RWPE2 (cell line): Measurements from ENCODE around the gene SLC7A4.
A peak's percentile ranks its signal among the peaks of the same experiment; 100 is the strongest.

Experiments used
- ATAC-seq: fragments of 200-7000 bp; cut with Tn5 transposase; 3 replicates; pipeline ENCODE4 v1.9.1; 2021; ENCODE audit warnings: low read depth
- DNase-seq: peaks from one replicate; pipeline ENCODE4 v3.0.0-alpha.2; 2020; ENCODE audit warnings: low spot score
- H3K27ac ChIP-seq: fragments of 450-650 bp; 2 replicates; pipeline ENCODE4 v1.5.1; 2017; ENCODE audit warnings: mild to moderate bottlenecking; ENCODE audit not compliant: poor library complexity, severe bottlenecking
- H3K27me3 ChIP-seq: fragments of 250-450 bp; sonication (Bioruptor Pico); 2 replicates; pipeline ENCODE4 v1.5.1; 2021; ENCODE audit warnings: mild to moderate bottlenecking, moderate library complexity; ENCODE audit not compliant: insufficient read depth, poor library complexity, severe bottlenecking
- H3K36me3 ChIP-seq: fragments of 250-450 bp; sonication (Bioruptor Pico); 2 replicates; pipeline ENCODE4 v1.5.1; 2020; ENCODE audit warnings: low read depth, mild to moderate bottlenecking, moderate library complexity
- H3K4me1 ChIP-seq: fragments of 250-450 bp; sonication (Bioruptor Pico); 2 replicates; pipeline ENCODE4 v1.5.1; 2021; ENCODE audit warnings: mild to moderate bottlenecking, moderate library complexity; ENCODE audit not compliant: insufficient read depth, poor library complexity, severe bottlenecking
- H3K4me3 ChIP-seq: fragments of 250-450 bp; sonication (Bioruptor Pico); 2 replicates; pipeline ENCODE4 v1.5.1; 2021; ENCODE audit warnings: mild to moderate bottlenecking, moderate library complexity; ENCODE audit not compliant: severe bottlenecking
- H3K9me3 ChIP-seq: fragments of 250-450 bp; sonication (Bioruptor Pico); 2 replicates; pipeline ENCODE4 v1.5.1; 2021; ENCODE audit warnings: mild to moderate bottlenecking, moderate library complexity; ENCODE audit not compliant: severe bottlenecking
- CTCF ChIP-seq: fragments of 450-650 bp; IDR thresholded peaks from one replicate; pipeline ENCODE4 v1.5.1; 2017; ENCODE audit warnings: mild to moderate bottlenecking, moderate library complexity; ENCODE audit not compliant: poor library complexity, severe bottlenecking

The SLC7A4 gene

DNA sequence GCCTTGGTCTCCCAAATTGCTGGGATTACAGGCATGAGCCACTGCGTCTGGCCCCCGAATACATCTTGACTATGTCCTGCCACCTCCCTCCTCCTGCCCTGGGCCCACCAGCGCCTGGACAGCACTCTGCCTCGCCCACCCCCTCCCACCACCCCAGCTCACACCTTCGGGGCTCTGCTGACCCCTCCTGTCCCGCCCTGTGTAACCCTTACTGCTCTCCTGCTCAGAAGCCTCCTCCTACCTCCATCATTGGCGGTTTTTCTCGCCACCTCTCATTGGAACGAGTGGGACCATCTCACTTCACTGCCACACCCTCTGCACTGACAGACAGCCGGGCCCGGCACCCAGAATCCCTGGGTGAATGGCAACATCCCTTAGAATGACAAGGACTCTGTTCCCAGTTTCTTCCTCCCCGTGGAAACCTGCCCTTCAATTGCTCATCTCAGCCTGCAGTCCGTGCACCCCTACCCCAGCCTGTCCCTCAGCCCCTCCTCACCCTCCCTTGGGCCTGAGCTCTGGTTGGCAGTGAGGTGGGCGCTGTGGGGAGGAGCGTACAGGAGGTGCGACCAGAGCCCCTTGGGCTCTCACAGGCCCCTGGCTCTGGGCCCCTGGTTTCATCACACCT lies 45.6 kb upstream of the SLC7A4 start:
- no peaks in the 10 kb centered on the region for H3K9me3 ChIP-seq
- H3K4me1 ChIP-seq: no peaks in the 10 kb centered on the region
- no peak overlapping the region for H3K27ac ChIP-seq
- no peak for ATAC-seq
- H3K36me3 ChIP-seq: no peaks in the 10 kb centered on the region
- no peaks in the 10 kb centered on the region for H3K27me3 ChIP-seq
- no peak for DNase-seq
- H3K4me3 ChIP-seq: no peak overlapping the region
- TF ChIP-seq CTCF: no peak

DNA sequence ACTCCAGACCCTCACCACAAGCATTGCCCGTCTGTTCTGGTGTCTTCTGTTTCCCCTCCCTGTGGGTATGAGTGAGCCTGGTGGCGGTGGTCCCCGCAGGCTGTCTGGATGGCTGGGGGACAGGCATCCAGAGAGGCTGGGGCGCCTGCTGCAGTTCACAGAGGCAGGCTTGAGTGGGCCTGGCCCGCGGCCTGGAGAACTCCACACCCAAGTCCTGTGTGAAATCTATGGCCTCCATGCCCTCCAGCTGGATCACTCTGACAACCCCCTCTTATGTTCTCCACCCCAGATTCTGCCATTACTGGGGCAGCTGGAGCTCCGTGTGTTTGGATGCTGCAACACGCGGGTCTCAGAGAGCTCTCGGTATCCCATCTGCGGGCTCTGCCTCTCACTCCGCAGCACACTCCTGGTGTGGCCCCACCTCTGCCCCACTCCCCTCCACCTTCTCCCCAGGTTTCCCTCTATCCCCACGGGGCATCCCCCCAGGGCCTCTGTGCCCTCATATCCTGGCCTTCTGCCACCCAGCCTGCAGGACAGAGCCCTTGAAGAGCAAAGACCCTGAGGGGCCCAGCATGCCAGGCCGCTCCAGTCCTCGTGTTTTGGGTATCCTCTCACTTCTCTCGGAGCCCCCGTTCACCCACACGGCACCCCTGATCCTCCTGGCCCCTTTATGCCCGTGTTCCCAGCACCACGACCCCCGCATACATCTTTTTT lies 44.7 kb upstream of the SLC7A4 start:
- ATAC-seq: no peak
- H3K27me3 ChIP-seq: no peaks in the 10 kb centered on the region
- no peak for DNase-seq
- no peak overlapping the region for H3K27ac ChIP-seq
- no peaks in the 10 kb centered on the region for H3K4me1 ChIP-seq
- no peaks in the 10 kb centered on the region for H3K36me3 ChIP-seq
- no peaks in the 10 kb centered on the region for H3K9me3 ChIP-seq
- TF ChIP-seq CTCF: no peak
- no peak overlapping the region for H3K4me3 ChIP-seq

- ATAC-seq: no peak
- Histone ChIP-seq H3K36me3 (no peaks in the 10 kb centered on the region), H3K27me3 (no peaks in the 10 kb centered on the region), H3K9me3 (no peaks in the 10 kb centered on the region), H3K4me3 (no peak overlapping the region), H3K4me1 (no peaks in the 10 kb centered on the region), H3K27ac (no peak overlapping the region)
- DNase-seq: no peak
- TF ChIP-seq CTCF: no peak
Observed at GRCh38 chr22:21075516-21076138, 43.3 kb upstream of the SLC7A4 start.

DNA sequence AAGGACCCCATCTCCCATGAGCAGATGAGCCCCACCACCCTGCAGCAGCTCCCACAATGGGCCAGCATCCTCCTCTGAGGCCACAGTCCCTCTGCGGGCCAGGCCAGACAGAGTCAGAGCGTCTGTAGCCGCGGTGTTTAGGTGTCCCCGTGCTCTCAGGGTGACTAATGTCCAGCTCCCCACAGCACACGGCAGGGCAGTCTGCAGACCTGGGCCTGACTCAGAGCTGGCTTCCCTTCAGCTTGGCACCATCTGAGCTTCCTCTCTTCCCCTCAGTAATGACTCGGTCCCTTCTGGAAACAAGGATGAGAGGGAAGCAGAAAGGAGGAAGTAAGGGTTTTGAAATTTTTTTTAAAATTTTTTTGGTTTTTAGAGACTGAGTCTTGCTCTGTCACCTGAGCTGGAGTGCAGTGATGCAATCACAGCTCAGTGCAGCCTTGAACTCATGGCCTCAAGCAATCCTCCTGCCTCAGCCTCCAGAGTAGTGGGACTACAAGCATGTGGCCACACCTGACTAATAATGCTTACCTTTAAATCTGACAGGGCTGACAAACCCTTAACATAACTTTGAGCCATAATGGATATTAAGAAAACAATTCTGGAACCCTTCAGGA lies 41.8 kb upstream of the SLC7A4 start:
- H3K27ac ChIP-seq: peak overlapping the region; percentile 6
- DNase-seq: no peak
- no peaks in the 10 kb centered on the region for H3K9me3 ChIP-seq
- H3K36me3 ChIP-seq: no peaks in the 10 kb centered on the region
- no peaks in the 10 kb centered on the region for H3K27me3 ChIP-seq
- peak; percentile 98 for ATAC-seq
- TF ChIP-seq CTCF: no peak
- no peak overlapping the region for H3K4me3 ChIP-seq
- no peaks in the 10 kb centered on the region for H3K4me1 ChIP-seq
